Panc1 (cell line): ENCODE data around the gene SRC. TPM values are rescaled to one million over a fixed set of nuclear protein-coding genes. Genes with fewer than 3 reads are reported as not detected.

Source experiments
- ATAC-seq: fragments of 200-7000 bp; cut with Tn5 transposase; 2 replicates; pipeline ENCODE4 v1.9.1; 2020; ENCODE audit warnings: mild to moderate bottlenecking, moderate library complexity
- BruUV-seq: library from RNA; stranded (reverse); fragments of 400-500 nt; replicated peaks from 2 replicates; lab custom pipeline; 2021; lab: Mats Ljungman, UMichigan
- CTCF ChIA-PET: fragments of 300-600 bp; sonication (Branson Sonifier 250); formaldehyde crosslinking; loops from one replicate; lab custom pipeline; 2022; ENCODE audit warnings: antibody characterized with exemption; lab: Charles Lee
- POLR2A ChIA-PET: fragments of 300-600 bp; sonication (Branson Sonifier 250); formaldehyde crosslinking; loops from one replicate; lab custom pipeline; 2022; ENCODE audit warnings: antibody characterized with exemption; lab: Charles Lee
- DNase-seq: peaks from one replicate; pipeline ENCODE4 v3.0.0-alpha.2; 2010; ENCODE audit warnings: low read depth, low spot score
- H3K27ac ChIP-seq: 2 replicates; pipeline ENCODE4 v1.5.1; 2011; ENCODE audit warnings: mild to moderate bottlenecking, low read length, inconsistent platforms
- H3K27me3 ChIP-seq: fragments of 200-500 bp; sonication (Bioruptor generic); 2 replicates; pipeline ENCODE4 v1.6.0; 2014; ENCODE audit warnings: low read length, inconsistent platforms; ENCODE audit not compliant: control insufficient read depth, insufficient read depth
- H3K36me3 ChIP-seq: fragments of 200-500 bp; sonication (Bioruptor generic); 2 replicates; pipeline ENCODE4 v1.5.1; 2014; ENCODE audit warnings: inconsistent platforms, mild to moderate bottlenecking, low read length, moderate library complexity; ENCODE audit not compliant: control insufficient read depth, insufficient read depth
- H3K4me1 ChIP-seq: 2 replicates; pipeline ENCODE4 v1.5.1; 2011; ENCODE audit warnings: inconsistent platforms, mild to moderate bottlenecking, low read length, moderate library complexity; ENCODE audit not compliant: control insufficient read depth, insufficient read depth
- H3K4me3 ChIP-seq, 2 experiments: 2 replicates each; pipeline ENCODE4 v1.5.1; 2011 to 2012; ENCODE audit warnings: low read depth in 2 of 2, low read length in 2 of 2, mild to moderate bottlenecking in 2 of 2, inconsistent platforms in 1 of 2, moderate library complexity in 1 of 2
- H3K9me3 ChIP-seq: fragments of 200-500 bp; sonication (Bioruptor generic); 2 replicates; pipeline ENCODE4 v1.5.1; 2014; ENCODE audit warnings: low read depth, mild to moderate bottlenecking, inconsistent platforms, low read length, moderate library complexity; ENCODE audit not compliant: control insufficient read depth, insufficient read depth
- CTCF ChIP-seq: fragments of 450-650 bp; IDR thresholded peaks from 2 replicates; pipeline ENCODE4 v1.5.1; 2017; ENCODE audit warnings: mild to moderate bottlenecking
- POLR2AphosphoS5 ChIP-seq: IDR thresholded peaks from 2 replicates; pipeline ENCODE4 v1.6.1; 2012; ENCODE audit warnings: mild to moderate bottlenecking, low read depth, low read length, moderate library complexity
- SIN3A ChIP-seq: IDR thresholded peaks from 2 replicates; pipeline ENCODE4 v1.6.1; 2012; ENCODE audit warnings: low read depth, mild to moderate bottlenecking, low read length, moderate library complexity, borderline replicate concordance; ENCODE audit not compliant: insufficient read depth
- TCF7L2 ChIP-seq: IDR thresholded peaks from 2 replicates; pipeline ENCODE4 v1.6.1; 2011; ENCODE audit warnings: mild to moderate bottlenecking, low read depth, low read length, inconsistent platforms
- in situ Hi-C: cut with HindIII; loops from 2 replicates; pipeline ENCODE4 v1.10.0; 2016; ENCODE audit warnings: low sequenced_read_pairs, low pct_unique_long_range_greater_than_20kb
- intact Hi-C: fragments of 100-400 bp; cut with micrococcal nuclease; formaldehyde crosslinking; loops from one replicate; pipeline ENCODE4 v1.10.0; 2022; ENCODE audit not compliant: unreplicated experiment
- total RNA-seq: library from RNA; stranded (reverse); gene quantifications from one replicate; pipeline ENCODE4 v1.2.1, GENCODE V29; 2021; ENCODE audit not compliant: unreplicated experiment
- TF ChIP-seq, protein P1 (sequence below), 2 experiments: IDR thresholded peaks; 2 replicates each; pipeline ENCODE4 v1.6.1; 2011 to 2012; ENCODE audit warnings: low read depth in 2 of 2, control low read depth in 1 of 2, low read length in 1 of 2, mild to moderate bottlenecking in 1 of 2, moderate library complexity in 1 of 2; ENCODE audit not compliant: insufficient read depth in 1 of 2

The SRC gene
- total RNA-seq, 1 experiment from 2014 or later = 24.9 TPM

GRCh38 chr20:37382482-37383120 is 36.7 kb downstream of the SRC start:
- Histone ChIP-seq H3K36me3 (no peaks in the 10 kb centered on the region), H3K9me3 (no peaks in the 10 kb centered on the region), H3K4me1 (peaks cover 18% of the 10 kb centered on the region), H3K27ac (no peak overlapping the region), H3K4me3 (no peak overlapping the region), H3K27me3 (no peaks in the 10 kb centered on the region)
- TF ChIP-seq CTCF (no peak), TCF7L2 (no peak), POLR2AphosphoS5 (no peak), SIN3A (no peak)
- TF ChIP-seq, protein P1, sequence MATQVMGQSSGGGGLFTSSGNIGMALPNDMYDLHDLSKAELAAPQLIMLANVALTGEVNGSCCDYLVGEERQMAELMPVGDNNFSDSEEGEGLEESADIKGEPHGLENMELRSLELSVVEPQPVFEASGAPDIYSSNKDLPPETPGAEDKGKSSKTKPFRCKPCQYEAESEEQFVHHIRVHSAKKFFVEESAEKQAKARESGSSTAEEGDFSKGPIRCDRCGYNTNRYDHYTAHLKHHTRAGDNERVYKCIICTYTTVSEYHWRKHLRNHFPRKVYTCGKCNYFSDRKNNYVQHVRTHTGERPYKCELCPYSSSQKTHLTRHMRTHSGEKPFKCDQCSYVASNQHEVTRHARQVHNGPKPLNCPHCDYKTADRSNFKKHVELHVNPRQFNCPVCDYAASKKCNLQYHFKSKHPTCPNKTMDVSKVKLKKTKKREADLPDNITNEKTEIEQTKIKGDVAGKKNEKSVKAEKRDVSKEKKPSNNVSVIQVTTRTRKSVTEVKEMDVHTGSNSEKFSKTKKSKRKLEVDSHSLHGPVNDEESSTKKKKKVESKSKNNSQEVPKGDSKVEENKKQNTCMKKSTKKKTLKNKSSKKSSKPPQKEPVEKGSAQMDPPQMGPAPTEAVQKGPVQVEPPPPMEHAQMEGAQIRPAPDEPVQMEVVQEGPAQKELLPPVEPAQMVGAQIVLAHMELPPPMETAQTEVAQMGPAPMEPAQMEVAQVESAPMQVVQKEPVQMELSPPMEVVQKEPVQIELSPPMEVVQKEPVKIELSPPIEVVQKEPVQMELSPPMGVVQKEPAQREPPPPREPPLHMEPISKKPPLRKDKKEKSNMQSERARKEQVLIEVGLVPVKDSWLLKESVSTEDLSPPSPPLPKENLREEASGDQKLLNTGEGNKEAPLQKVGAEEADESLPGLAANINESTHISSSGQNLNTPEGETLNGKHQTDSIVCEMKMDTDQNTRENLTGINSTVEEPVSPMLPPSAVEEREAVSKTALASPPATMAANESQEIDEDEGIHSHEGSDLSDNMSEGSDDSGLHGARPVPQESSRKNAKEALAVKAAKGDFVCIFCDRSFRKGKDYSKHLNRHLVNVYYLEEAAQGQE (IDR thresholded peaks at IDR 0.05; ENCODE audit: insufficient read depth in 1 of 2, low read depth in 2 of 2, low read length in 1 of 2) = no peak
- no TSS peak for BruUV-seq
- ChIA-PET POLR2A (no interaction called here), CTCF (interaction anchor here (0.6 kb wide), 1 partner anchor 8 kb away, joined by 3 read pairs; no protein-coding TSS in a partner anchor)
- in situ Hi-C loops = no loop called here
- DNase-seq (no peak), ATAC-seq (no peak)
- intact Hi-C loops = loop anchor here (5.0 kb wide), 1 partner anchor 105 kb away; no protein-coding TSS in a partner anchor

GRCh38 chr20:37383229-37383989 is 37.5 kb downstream of the SRC start:
- in situ Hi-C loops (no loop called here), intact Hi-C loops (loop anchor here (5.0 kb wide), 1 partner anchor 106 kb away; no protein-coding TSS in a partner anchor)
- ChIA-PET CTCF (no interaction called here), POLR2A (no interaction called here)
- Histone ChIP-seq H3K9me3 (no peaks in the 10 kb centered on the region), H3K4me3 (no peak overlapping the region), H3K27ac (no peak overlapping the region), H3K27me3 (no peaks in the 10 kb centered on the region), H3K36me3 (no peaks in the 10 kb centered on the region), H3K4me1 (peaks cover 18% of the 10 kb centered on the region)
- BruUV-seq = no TSS peak
- DNase-seq (no peak), ATAC-seq (no peak)
- TF ChIP-seq CTCF (no peak), POLR2AphosphoS5 (no peak), TCF7L2 (no peak), SIN3A (no peak)
- TF ChIP-seq, protein P1 (IDR thresholded peaks at IDR 0.05; ENCODE audit: insufficient read depth in 1 of 2, low read depth in 2 of 2, low read length in 1 of 2) = no peak
